Uterus (tissue), 2 donors: ENCODE data around the gene CEP112.

Experiments
- CTCF ChIP-seq, 4 experiments: fragments of 200-600 bp in 2 of 4; fragments of 450-650 bp in 2 of 4; sonication (generic) in 2 of 4; IDR thresholded peaks; one replicate each; pipeline ENCODE4 v1.5.1; 2016 to 2019; ENCODE audit warnings: antibody characterized with exemption in 4 of 4, mild to moderate bottlenecking in 2 of 4, moderate library complexity in 1 of 4
- POLR2A ChIP-seq, 2 donors: fragments of 450-650 bp; IDR thresholded peaks; one replicate each; pipeline ENCODE4 v1.6.1; 2016; ENCODE audit warnings: antibody characterized with exemption in 2 of 2, mild to moderate bottlenecking in 1 of 2, moderate library complexity in 1 of 2

- no peak for TF ChIP-seq POLR2A (IDR thresholded peaks at IDR 0.05)
- TF ChIP-seq CTCF (IDR thresholded peaks at IDR 0.05) = no peak
Measured at GRCh38 chr17:65885541-65886312, 306.2 kb downstream of the CEP112 start.
